Adrenal gland (tissue), 12 donors: ENCODE measurements around the gene ZIC2. TPM values are rescaled to one million over a fixed set of nuclear protein-coding genes. Genes with fewer than 3 reads are reported as not detected.

Experiments used
- DNase-seq, 7 donors: peaks; one replicate each; pipeline ENCODE4 v3.0.0-alpha.2; 2019 to 2020
- H3K27ac ChIP-seq, 5 donors: fragments of 200-600 bp; sonication (generic) in 4 of 5; 1 replicate in 3 of 5; 2 replicates in 2 of 5; pipeline versions ENCODE4 v1.5.1 to v1.8.0; 2016 to 2020; ENCODE audit warnings: mild to moderate bottlenecking in 1 of 5
- H3K27me3 ChIP-seq: fragments of 200-600 bp; 2 replicates; pipeline ENCODE4 v1.8.0; 2021
- H3K36me3 ChIP-seq, 2 donors: fragments of 200-600 bp; replicated peaks in 1 of 2; 1 replicate in 1 of 2; 2 replicates in 1 of 2; pipeline versions ENCODE4 v1.5.1 to v1.8.0; 2018 to 2022
- H3K4me1 ChIP-seq, 2 donors: fragments of 200-600 bp; replicated peaks in 1 of 2; 1 replicate in 1 of 2; 2 replicates in 1 of 2; pipeline versions ENCODE4 v1.5.1 to v1.8.0; 2018 to 2021
- H3K4me3 ChIP-seq, 4 donors: fragments of 200-600 bp; sonication (generic) in 3 of 4; one replicate each; pipeline ENCODE4 v1.5.1; 2016 to 2018
- H3K9me3 ChIP-seq, 3 donors: fragments of 200-600 bp; sonication (generic) in 1 of 3; replicated peaks in 1 of 3; 1 replicate in 2 of 3; 2 replicates in 1 of 3; pipeline versions ENCODE4 v1.5.1 to v1.8.0; 2016 to 2021
- POLR2A ChIP-seq, 2 donors: fragments of 450-650 bp; IDR thresholded peaks; one replicate each; pipeline ENCODE4 v1.6.1; 2017; ENCODE audit warnings: antibody characterized with exemption in 2 of 2, mild to moderate bottlenecking in 2 of 2, moderate library complexity in 1 of 2
- WGBS, 4 donors: extraction: QIAGEN DNeasy Blood & Tissue Kit in 2 of 4; methylation state at CpG; one replicate each; pipeline versions ENCODE4 v1.1.5 to v1.1.7; 2013 to 2017; 5-methylcytosine and 5-hydroxymethylcytosine counted together
- intact Hi-C, 2 donors: fragments of 100-400 bp; cut with DNase I; formaldehyde crosslinking; loops; one replicate each; pipeline versions ENCODE4 v1.14.1 to v1.15.0; 2022 to 2023
- polyA plus RNA-seq, 3 donors: library from polyadenylated mRNA; stranded (reverse); fragments of 200-250 nt in 2 of 3; fragments of 350-450 nt in 1 of 3; fragmentation: Illumina TruSeq in 1 of 3; extraction: RNeasy Lipid Tissue Mini Kit (QIAGEN cat#74804) in 1 of 3; gene quantifications; one replicate each; pipeline ENCODE4 v1.2.3, GENCODE V29; 2013 to 2014
- total RNA-seq, 9 donors: library from RNA; depleted of rRNA in 4 of 9; stranded (reverse); fragments of >200 nt in 4 of 9; fragments of 120-200 nt in 1 of 9; fragmentation: NEBNext Ultra II Directional in 1 of 9; extraction: Animal tissue kit (Norgen Biotek cat#: 25700) in 1 of 9; gene quantifications; one replicate each; pipeline versions ENCODE4 v1.1.0 to v1.2.4, GENCODE V29; 2013 to 2023
- TF ChIP-seq, protein P1 (sequence below), 6 experiments: fragments of 450-650 bp in 4 of 6; fragments of 200-600 bp in 2 of 6; sonication (generic) in 1 of 6; IDR thresholded peaks; 1 replicate in 5 of 6; 2 replicates in 1 of 6; pipeline versions ENCODE4 v1.5.1 to v1.8.0; 2016 to 2021; ENCODE audit warnings: antibody characterized with exemption in 6 of 6, mild to moderate bottlenecking in 2 of 6, moderate library complexity in 1 of 6
- donor health status: healthy with polysubstance abuse.
- donor health status: Bipolar disorder and iron deficiency.
- donor health status: DM: yes; HTN: yes; CAD: no.
- donor health status: DM: no; HTN: no; CAD: no.
- donor health status: DM: no; HTN: no; CAD: no.
- donor health status: DM: yes; HTN: yes; CAD: no.

Gene ZIC2
- total and polyA plus RNA-seq, 12 donors, result 0.43 to 0.46 TPM; not detected in 10

DNA sequence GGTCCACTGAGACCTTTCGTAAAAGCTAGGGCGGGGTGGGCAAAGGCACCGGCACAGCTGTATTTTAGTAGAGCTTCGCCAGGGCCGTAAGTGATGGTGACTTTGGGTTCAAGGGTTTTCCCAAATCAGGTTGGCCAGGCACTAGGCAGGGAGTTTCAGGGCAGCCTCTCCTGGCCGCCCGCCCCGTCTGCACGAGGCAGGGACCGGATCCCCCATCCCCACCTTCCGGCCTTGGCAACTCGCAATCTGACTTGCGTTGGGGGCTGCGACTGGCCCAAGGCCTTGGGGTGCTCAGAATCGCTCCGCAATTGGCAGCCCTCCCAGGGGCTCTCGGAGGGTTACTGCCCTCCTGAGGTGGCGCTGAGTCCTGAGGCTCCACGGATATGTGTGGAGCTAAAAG, 6.0 kb upstream of the ZIC2 start:
- peaks cover 97% of the 10 kb centered on the region for H3K27me3 ChIP-seq
- H3K36me3 ChIP-seq, result no peaks in the 10 kb centered on the region
- intact Hi-C loops, result no loop called here
- TF ChIP-seq, protein P1, sequence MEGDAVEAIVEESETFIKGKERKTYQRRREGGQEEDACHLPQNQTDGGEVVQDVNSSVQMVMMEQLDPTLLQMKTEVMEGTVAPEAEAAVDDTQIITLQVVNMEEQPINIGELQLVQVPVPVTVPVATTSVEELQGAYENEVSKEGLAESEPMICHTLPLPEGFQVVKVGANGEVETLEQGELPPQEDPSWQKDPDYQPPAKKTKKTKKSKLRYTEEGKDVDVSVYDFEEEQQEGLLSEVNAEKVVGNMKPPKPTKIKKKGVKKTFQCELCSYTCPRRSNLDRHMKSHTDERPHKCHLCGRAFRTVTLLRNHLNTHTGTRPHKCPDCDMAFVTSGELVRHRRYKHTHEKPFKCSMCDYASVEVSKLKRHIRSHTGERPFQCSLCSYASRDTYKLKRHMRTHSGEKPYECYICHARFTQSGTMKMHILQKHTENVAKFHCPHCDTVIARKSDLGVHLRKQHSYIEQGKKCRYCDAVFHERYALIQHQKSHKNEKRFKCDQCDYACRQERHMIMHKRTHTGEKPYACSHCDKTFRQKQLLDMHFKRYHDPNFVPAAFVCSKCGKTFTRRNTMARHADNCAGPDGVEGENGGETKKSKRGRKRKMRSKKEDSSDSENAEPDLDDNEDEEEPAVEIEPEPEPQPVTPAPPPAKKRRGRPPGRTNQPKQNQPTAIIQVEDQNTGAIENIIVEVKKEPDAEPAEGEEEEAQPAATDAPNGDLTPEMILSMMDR (IDR thresholded peaks at IDR 0.05), result no peak
- no peak for TF ChIP-seq POLR2A (IDR thresholded peaks at IDR 0.05)
- H3K27ac ChIP-seq, result no peak overlapping the region
- H3K9me3 ChIP-seq, result no peaks in the 10 kb centered on the region
- 36 to 56% (median 38%) methylated on average over 13 to 19 of the region's 19 CpGs for WGBS, 4 donors
- peak in 1 of 7 donors; percentile 30 for DNase-seq
- H3K4me1 ChIP-seq, result peaks cover 10 to 24% of the 10 kb centered on the region in 2 donors
- H3K4me3 ChIP-seq, result no peak overlapping the region

DNA sequence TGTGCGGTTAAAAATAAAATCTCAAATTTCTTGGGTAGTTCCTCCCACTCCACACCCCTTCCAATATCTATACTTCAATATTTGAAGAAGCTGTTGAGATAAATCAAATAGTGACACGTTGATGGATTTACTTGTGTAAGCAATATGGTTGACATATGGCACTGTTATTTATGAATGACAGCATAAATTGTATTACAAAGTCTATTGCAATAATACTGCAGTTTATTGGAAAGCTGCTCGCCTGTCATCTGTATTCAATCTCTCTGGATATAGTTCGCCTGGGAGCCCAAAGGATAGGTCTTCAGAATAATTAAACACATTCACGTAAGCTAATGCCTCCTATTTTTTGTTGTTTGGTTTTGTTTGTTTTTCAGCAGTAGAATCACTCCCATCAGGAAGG, 5.0 kb upstream of the ZIC2 start:
- 79 to 84% (median 79%) methylated on average over 5 of the region's 5 CpGs for WGBS, 4 donors
- Histone ChIP-seq H3K36me3 (no peaks in the 10 kb centered on the region), H3K4me3 (no peak overlapping the region), H3K4me1 (peaks cover 19 to 23% of the 10 kb centered on the region in 2 donors), H3K27ac (no peak overlapping the region), H3K27me3 (peaks cover 93% of the 10 kb centered on the region), H3K9me3 (no peaks in the 10 kb centered on the region)
- intact Hi-C loops, result no loop called here
- TF ChIP-seq, protein P1 (IDR thresholded peaks at IDR 0.05), result no peak
- no peak for TF ChIP-seq POLR2A (IDR thresholded peaks at IDR 0.05)
- no peak for DNase-seq

DNA sequence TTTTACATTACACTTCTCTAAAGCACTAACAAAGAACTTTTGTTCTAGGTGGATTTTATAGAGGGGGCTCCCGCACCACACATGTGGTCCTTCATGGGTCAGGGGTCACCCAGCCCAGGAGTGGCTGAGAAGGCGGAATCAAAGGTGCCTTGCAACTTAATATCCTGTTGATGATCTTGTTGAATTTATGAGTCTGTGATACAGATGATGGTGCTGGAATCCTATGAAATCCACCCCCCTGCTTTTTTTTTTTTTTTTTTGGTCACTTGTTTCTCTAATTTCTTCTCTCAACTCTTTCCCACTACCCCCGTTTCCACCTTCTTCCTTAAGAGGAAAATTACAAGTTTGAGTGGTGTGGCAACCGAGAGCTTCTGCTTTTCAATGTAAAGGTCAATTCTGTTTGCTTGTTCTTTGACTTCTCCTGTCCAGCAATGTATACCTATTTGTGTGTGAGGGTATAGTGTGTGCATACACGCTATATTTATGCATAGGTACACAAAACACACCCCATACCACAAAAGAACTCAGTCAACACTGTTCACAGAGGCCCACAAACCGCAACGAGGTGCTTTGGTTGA, 4.2 kb upstream of the ZIC2 start:
- DNase-seq, result no peak
- H3K4me3 ChIP-seq, result no peak overlapping the region
- no peaks in the 10 kb centered on the region for H3K36me3 ChIP-seq
- no peak overlapping the region for H3K27ac ChIP-seq
- H3K4me1 ChIP-seq, result peaks cover 19 to 27% of the 10 kb centered on the region in 2 donors
- TF ChIP-seq, protein P1 (IDR thresholded peaks at IDR 0.05), result no peak
- TF ChIP-seq POLR2A (IDR thresholded peaks at IDR 0.05), result no peak
- intact Hi-C loops, result no loop called here
- H3K27me3 ChIP-seq, result peaks cover 92% of the 10 kb centered on the region
- H3K9me3 ChIP-seq, result no peaks in the 10 kb centered on the region
- WGBS, 4 donors, result 47 to 55% (median 52%) methylated on average over 7 of the region's 7 CpGs

DNA sequence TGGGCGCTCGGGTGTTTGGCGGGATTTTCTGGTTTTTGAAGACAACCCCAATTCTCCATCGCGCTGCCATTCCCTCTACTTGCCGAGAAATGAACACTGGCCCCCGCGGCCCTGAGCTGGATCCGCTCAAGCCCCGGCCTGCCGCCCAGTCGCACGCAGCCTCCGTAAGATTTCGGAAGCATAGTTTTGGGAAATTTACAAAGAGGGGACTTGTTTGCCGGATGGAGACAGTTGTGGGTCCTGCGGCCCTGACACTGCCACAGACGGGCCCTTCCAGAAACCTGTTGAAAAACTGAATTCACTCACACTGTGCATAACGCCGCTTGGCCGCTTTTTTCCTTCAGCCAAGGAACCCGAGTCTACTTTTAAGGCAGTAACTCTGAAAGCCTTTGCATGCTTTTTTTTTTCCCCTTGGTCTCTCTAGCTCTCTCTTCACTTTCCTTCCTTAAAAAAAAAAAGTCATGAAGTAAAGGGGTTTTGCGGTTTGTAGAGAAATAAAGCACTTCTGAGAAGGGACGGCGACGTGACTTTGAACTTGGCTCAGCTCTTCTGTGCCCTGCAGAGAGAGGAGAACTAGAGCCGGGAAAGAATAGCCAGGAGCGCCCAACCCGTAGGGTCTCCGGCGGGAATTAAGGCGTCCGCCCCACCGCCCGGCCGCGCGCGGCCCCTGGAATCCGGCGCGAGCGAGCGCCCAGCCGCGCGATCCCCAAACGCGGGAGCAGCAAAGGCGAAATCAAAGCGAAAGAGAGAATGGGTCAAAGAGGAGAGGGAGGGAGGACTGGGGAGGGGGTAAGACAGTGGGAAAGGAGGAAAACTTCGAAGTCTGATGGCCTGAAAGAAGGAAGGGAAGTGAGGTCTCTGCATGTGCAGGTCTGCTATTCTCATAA, 3.4 kb upstream of the ZIC2 start:
- Histone ChIP-seq H3K9me3 (no peaks in the 10 kb centered on the region), H3K4me1 (peaks cover 19 to 27% of the 10 kb centered on the region in 2 donors), H3K4me3 (no peak overlapping the region), H3K27me3 (peaks cover 92% of the 10 kb centered on the region), H3K27ac (no peak overlapping the region), H3K36me3 (no peaks in the 10 kb centered on the region)
- DNase-seq, result peak in 1 of 7 donors; percentile 20
- TF ChIP-seq, protein P1 (IDR thresholded peaks at IDR 0.05), result no peak
- TF ChIP-seq POLR2A (IDR thresholded peaks at IDR 0.05), result no peak
- intact Hi-C loops, result no loop called here
- 23 to 33% (median 23%) methylated on average over 44 to 52 of the region's 52 CpGs for WGBS, 4 donors
